ENCODE measurements around the gene PPTC7. TPM values are rescaled to one million over a fixed set of nuclear protein-coding genes. Genes with fewer than 3 reads are reported as not detected.

PPTC7 gene
- total and polyA plus RNA-seq, 4 donors: 5.6 to 15.7 (median 8.3) TPM

DNA sequence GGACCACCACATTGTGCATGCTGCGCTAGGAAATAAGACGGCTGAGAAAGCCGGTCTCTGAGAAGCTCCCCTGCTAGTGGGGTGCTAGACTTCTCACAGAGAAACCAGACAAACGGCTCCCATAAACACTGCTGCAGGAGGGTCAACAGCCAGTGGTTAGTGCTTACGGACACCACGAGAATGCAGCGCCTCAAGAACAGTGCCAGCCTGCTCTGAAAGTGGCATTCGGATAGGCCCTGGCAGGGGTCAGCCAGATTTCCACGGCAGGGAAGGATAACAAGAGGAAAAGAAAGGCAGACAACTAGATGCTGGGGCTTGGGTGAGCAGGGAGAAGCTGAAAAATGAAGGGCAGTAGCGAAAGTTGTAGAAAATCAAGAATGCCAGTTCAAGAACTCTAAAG lies 26.4 kb downstream of the PPTC7 start:
- DNase-seq (ENCODE audit: low spot score): no peak
- H3K4me3 ChIP-seq (ENCODE audit: low read depth in 1 of 3, low read length in 3 of 3): no peak overlapping the region
- WGBS: 82% methylated on average over 10 of the region's 10 CpGs
- TF ChIP-seq, protein P1, sequence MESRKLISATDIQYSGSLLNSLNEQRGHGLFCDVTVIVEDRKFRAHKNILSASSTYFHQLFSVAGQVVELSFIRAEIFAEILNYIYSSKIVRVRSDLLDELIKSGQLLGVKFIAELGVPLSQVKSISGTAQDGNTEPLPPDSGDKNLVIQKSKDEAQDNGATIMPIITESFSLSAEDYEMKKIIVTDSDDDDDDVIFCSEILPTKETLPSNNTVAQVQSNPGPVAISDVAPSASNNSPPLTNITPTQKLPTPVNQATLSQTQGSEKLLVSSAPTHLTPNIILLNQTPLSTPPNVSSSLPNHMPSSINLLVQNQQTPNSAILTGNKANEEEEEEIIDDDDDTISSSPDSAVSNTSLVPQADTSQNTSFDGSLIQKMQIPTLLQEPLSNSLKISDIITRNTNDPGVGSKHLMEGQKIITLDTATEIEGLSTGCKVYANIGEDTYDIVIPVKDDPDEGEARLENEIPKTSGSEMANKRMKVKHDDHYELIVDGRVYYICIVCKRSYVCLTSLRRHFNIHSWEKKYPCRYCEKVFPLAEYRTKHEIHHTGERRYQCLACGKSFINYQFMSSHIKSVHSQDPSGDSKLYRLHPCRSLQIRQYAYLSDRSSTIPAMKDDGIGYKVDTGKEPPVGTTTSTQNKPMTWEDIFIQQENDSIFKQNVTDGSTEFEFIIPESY (IDR thresholded peaks at IDR 0.05): no peak
- TF ChIP-seq GABPA (IDR thresholded peaks at IDR 0.05 in 1 of 2, conservative IDR thresholded peaks at IDR 0.05 in 1 of 2) (no peak), HNF4G (IDR thresholded peaks at IDR 0.05) (no peak), FOXA2 (IDR thresholded peaks at IDR 0.05) (no peak)
- H3K27ac ChIP-seq (ENCODE audit: low read depth in 1 of 2, low read length in 2 of 2): peak overlapping the region in 1 of 2 donors; percentile 16
- H3K36me3 ChIP-seq (ENCODE audit: control insufficient read depth in 4 of 4, insufficient read depth in 3 of 4, low read depth in 1 of 4, low read length in 3 of 4): no peaks in the 10 kb centered on the region
- no peak overlapping the region for H3K9ac ChIP-seq (ENCODE audit: low read depth in 1 of 2, low read length in 2 of 2)
- H3K9me3 ChIP-seq (ENCODE audit: control insufficient read depth in 4 of 4, low read length in 3 of 4): no peaks in the 10 kb centered on the region
- no peaks in the 10 kb centered on the region for H3K27me3 ChIP-seq (ENCODE audit: control insufficient read depth in 4 of 4, insufficient read depth in 4 of 4, low read length in 3 of 4)
- H3K4me1 ChIP-seq (ENCODE audit: control insufficient read depth in 4 of 4, insufficient read depth in 4 of 4, low read length in 3 of 4): peaks cover 3 to 33% (median 24%) of the 10 kb centered on the region in 4 donors

DNA sequence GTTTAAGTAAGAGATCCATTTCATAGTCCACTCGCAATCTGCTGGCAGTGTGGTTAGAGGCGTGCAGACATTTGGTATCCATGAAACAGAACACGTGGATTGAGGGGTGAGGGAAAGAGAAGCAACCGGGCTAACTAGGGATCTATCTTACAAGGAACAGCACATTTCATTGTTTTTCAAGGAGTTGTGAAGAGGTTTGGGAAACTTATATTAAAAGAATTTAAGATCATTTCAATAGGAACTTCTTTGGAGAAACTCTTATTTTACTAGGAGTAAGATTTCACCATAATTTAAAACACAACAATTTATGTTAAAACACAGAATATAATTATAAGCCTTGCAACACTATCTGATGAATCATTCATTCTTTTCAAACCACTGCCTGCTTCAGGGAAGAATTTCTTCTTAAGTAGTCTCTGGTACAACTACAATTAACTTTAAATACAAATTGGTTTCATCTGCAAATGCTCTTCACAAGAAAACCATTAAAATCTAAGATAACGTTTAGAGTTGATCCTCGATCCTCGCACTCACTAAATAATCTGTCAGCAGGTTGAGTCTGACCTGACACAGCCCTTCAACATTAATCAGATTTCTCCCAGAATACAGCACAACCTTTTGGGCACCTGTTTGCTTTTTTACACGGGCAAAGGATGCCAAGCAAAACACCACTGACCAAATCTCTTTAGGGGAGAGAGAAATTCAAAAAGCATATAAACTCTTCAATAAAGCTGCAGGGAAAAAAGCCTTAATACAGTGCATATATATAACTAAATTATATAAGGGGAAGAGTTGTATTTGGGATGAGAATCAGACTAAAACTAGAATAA lies 27.3 kb downstream of the PPTC7 start:
- Histone ChIP-seq H3K36me3 (ENCODE audit: control insufficient read depth in 4 of 4, insufficient read depth in 3 of 4, low read depth in 1 of 4, low read length in 3 of 4) (no peaks in the 10 kb centered on the region), H3K4me3 (ENCODE audit: low read depth in 1 of 3, low read length in 3 of 3) (no peak overlapping the region), H3K4me1 (ENCODE audit: control insufficient read depth in 4 of 4, insufficient read depth in 4 of 4, low read length in 3 of 4) (peaks cover 3 to 42% (median 31%) of the 10 kb centered on the region in 4 donors), H3K27me3 (ENCODE audit: control insufficient read depth in 4 of 4, insufficient read depth in 4 of 4, low read length in 3 of 4) (no peaks in the 10 kb centered on the region), H3K9me3 (ENCODE audit: control insufficient read depth in 4 of 4, low read length in 3 of 4) (no peaks in the 10 kb centered on the region), H3K9ac (ENCODE audit: low read depth in 1 of 2, low read length in 2 of 2) (no peak overlapping the region), H3K27ac (ENCODE audit: low read depth in 1 of 2, low read length in 2 of 2) (peak overlapping the region in 1 of 2 donors; percentile 60)
- DNase-seq (ENCODE audit: low spot score): no peak
- no peak for TF ChIP-seq SP1 (IDR thresholded peaks at IDR 0.05)
- peak in 1 of 2 donors; percentile 48 for TF ChIP-seq HNF4A (conservative IDR thresholded peaks at IDR 0.05)
- TF ChIP-seq FOXA2 (IDR thresholded peaks at IDR 0.05): no peak
- no peak for TF ChIP-seq FOXA1 (IDR thresholded peaks at IDR 0.05)
- TF ChIP-seq RXRA (IDR thresholded peaks at IDR 0.05): peak in 1 of 2 donors; percentile 23
- WGBS: 40% methylated on average over 8 of the region's 8 CpGs

DNA sequence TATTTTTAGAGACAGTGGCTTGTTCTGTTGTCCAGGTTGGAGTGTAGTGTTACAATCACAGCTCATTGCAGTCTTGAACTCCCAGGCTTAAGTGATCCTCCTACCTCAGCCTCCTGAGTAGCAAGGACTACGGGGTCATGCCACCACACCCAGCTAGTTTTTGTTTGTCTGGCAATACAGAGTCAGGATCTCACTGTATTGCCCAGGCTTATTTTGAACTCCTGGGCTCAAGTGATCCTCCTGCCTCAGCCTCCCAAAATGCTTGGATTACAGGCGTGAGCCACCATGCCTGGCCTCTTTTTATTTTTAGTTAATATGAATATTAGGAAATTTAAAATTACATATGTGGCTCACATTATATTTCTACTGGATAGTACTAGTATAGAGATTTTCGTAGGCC lies 28.9 kb downstream of the PPTC7 start:
- no peak overlapping the region for H3K4me3 ChIP-seq (ENCODE audit: low read depth in 1 of 3, low read length in 3 of 3)
- H3K27ac ChIP-seq (ENCODE audit: low read depth in 1 of 2, low read length in 2 of 2): no peak overlapping the region
- no peaks in the 10 kb centered on the region for H3K27me3 ChIP-seq (ENCODE audit: control insufficient read depth in 4 of 4, insufficient read depth in 4 of 4, low read length in 3 of 4)
- H3K9ac ChIP-seq (ENCODE audit: low read depth in 1 of 2, low read length in 2 of 2): no peak overlapping the region
- TF ChIP-seq RAD21 (IDR thresholded peaks at IDR 0.05) (no peak), HNF4A (conservative IDR thresholded peaks at IDR 0.05) (no peak), GABPA (IDR thresholded peaks at IDR 0.05 in 1 of 2, conservative IDR thresholded peaks at IDR 0.05 in 1 of 2) (no peak), TAF1 (conservative IDR thresholded peaks at IDR 0.05) (no peak), EGR1 (IDR thresholded peaks at IDR 0.05; ENCODE audit: low read depth in 2 of 2) (no peak), SP1 (IDR thresholded peaks at IDR 0.05) (no peak), RXRA (IDR thresholded peaks at IDR 0.05) (no peak), NR2F2 (IDR thresholded peaks at IDR 0.05) (no peak), FOXA1 (IDR thresholded peaks at IDR 0.05) (no peak), YY1 (IDR thresholded peaks at IDR 0.05) (no peak)
- TF ChIP-seq, protein P1 (IDR thresholded peaks at IDR 0.05): no peak
- TF ChIP-seq, protein P2, sequence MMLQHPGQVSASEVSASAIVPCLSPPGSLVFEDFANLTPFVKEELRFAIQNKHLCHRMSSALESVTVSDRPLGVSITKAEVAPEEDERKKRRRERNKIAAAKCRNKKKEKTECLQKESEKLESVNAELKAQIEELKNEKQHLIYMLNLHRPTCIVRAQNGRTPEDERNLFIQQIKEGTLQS (IDR thresholded peaks at IDR 0.05): no peak
- TF ChIP-seq, protein P3, sequence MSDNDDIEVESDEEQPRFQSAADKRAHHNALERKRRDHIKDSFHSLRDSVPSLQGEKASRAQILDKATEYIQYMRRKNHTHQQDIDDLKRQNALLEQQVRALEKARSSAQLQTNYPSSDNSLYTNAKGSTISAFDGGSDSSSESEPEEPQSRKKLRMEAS (IDR thresholded peaks at IDR 0.05): no peak
- 97% methylated on average over 3 of the region's 3 CpGs for WGBS
- H3K9me3 ChIP-seq (ENCODE audit: control insufficient read depth in 4 of 4, low read length in 3 of 4): no peaks in the 10 kb centered on the region
- peaks cover 9 to 50% (median 38%) of the 10 kb centered on the region in 4 donors for H3K4me1 ChIP-seq (ENCODE audit: control insufficient read depth in 4 of 4, insufficient read depth in 4 of 4, low read length in 3 of 4)
- H3K36me3 ChIP-seq (ENCODE audit: control insufficient read depth in 4 of 4, insufficient read depth in 3 of 4, low read depth in 1 of 4, low read length in 3 of 4): no peaks in the 10 kb centered on the region
- DNase-seq (ENCODE audit: low spot score): no peak

Measured in liver (tissue), 9 donors.